GOT3 (cell line): ENCODE data around the gene KCTD7.
"Not testable (repeated sequence)": the region's sequence is repeated elsewhere in the genome, so short reads cannot be mapped to it uniquely, and the experiment has no call there.

Experiments used
- DNase-seq: peaks from one replicate; lab custom pipeline; 2025; ENCODE audit warnings: mixed read lengths; lab: John Stamatoyannopoulos, UW

Gene KCTD7

DNA sequence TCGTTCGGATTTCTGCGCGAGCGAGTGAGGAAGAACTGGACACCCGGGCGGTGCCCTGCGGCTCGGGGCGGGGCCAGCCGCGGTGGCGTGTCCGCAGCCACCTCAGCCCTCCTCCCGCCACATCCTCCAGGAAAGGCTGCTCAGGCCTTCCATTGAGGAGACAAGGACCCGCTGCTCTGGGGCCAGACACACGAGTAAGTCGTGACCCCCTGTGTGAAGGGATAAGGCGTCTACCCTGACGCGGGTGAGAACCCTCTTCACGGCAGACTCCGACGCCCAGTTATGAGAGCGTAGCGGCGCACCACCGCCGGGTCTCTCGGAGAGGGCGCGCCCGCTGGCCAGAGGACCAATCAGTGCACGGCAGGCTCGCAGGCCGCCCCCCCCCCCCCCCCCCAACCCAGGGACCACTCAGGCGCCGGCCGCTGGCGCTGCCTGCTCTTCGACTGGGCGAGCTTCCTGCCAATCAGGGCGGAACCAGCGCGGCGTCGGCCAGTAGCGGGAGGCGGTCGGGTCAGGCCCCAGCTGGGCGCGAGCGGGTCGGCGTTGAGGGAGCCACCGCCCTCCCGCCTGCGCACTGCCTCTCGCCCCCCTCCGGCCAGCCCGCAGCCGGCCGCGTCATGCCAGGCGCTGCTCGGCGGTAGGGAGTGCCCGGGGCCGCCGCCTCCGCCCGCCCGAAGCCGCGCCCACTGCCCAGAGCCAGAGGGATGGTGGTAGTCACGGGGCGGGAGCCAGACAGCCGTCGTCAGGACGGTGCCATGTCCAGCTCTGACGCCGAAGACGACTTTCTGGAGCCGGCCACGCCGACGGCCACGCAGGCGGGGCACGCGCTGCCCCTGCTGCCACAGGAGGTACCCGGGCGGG lies at the start of gene KCTD7:
Gene KCTD7 (plus strand): TSS at position 521 of the 861 bp plus-strand sequence. CDS start 184 bp downstream, at position 705.
- peak; percentile 97 for DNase-seq

DNA sequence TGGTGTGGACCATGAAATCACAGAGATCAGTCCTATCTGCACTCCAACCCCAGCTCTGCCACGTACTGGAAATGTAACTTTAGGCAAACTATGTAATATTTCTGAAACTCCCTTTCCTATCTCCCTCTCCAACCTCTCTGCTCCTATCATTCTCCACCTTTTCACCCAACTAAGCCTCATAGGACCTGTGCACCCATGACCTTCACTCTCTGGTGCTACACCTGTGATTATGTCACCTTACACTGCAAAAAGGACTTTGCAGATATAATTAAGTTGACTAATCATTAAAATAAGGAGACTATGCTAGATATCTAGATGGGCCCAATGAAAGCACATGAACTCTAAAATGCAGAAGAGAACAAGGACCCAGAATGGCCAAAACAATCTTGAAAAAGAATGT lies 48.3 kb upstream of the KCTD7 start:
- DNase-seq, result not testable (repeated sequence)

DNA sequence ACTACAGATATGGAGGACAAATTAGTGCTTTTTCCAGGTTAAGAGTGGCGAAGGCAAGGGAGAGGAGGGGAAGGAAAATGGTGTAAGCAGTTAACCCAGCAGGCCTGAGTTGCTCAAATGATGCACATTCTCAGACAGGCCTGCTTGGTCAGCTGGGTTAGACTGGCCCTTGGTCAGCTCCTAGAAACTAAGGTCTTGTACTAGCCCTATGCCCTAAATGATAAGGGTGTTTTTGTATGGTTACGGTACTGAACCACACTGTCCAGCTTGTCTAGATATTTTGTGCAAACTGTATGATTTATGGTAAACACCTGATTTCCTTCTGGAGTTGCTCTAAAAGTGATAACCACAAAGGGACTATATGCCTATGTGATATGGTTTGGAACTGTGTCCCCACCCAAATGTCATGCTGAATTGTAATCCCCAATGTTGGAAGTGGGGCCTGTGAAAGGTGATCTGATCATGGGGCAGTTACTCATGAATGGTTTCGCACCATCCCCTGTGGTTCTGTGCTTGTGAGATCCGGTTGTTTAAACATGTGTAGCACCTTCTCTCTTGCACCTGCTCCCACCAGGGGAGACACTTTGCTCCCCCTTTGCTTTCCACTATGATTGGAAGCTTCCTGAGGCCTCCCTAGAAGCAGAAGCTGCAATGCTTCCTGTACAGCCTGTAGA lies 45.7 kb upstream of the KCTD7 start:
- not testable (repeated sequence) for DNase-seq

DNA sequence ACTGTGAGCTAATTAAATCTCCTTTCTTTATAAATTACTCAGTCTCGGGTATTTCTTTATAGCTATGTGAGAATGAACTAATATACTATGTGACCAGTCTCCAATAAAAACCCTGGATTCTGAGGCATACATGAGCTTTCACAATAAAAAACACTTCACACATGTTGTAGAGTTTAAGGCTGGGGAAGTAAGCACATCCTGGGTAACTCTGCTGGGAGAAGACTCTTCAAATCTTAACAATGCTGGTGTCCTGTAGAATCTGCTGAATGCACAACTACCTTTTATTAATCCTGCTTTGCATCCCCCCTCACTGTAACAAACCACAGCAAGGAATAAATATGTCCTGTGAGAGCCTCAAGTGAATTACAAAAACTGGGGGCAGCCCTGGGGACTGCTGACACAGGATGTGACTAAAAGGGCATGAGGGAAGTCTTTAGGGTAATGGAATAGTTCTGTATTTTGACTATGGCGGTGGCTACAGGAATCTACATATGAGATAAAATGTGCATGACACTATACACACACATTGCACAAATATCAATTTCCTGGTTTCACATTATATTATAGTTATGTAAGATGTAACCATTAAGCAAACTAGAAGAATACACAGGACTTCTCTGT lies 45.1 kb upstream of the KCTD7 start:
- DNase-seq, result no peak

DNA sequence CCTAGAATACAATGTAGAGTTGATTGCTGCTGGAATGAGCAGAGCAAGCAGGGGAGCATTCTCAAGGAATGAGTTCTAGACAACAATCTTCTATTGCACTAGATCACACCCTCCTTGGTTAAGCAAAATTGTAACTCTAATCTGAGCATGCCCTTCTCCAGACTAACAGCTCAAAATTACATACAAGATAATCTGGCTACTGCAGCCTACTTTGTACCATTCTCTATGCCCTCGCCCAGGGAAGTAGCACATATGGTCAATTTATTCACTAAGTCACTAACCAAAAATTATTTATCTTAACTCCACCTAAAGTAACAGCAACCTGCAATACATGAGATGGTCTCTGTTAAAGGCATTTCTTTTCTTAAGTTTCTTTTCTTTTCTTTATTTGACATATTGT lies 42.5 kb upstream of the KCTD7 start:
- DNase-seq, result no peak

DNA sequence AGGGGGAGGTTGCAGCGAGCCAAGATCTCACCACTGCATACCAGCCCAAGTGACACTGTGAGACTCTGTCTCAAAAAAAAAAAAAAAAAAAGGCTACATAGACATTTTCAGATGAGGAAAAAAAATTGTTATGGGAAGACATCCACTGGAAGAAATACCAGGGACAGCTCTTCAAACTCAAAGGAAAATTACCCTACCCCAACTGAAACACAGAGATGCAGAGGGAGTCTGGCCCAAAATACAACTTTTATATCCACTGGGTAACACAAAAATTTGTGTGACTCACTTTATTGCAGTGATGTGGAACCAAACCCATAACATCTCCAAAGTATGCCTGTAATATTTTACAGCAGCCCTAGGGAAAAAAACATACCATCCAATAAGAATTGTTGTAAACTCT lies 40.5 kb upstream of the KCTD7 start:
- not testable (repeated sequence) for DNase-seq

DNA sequence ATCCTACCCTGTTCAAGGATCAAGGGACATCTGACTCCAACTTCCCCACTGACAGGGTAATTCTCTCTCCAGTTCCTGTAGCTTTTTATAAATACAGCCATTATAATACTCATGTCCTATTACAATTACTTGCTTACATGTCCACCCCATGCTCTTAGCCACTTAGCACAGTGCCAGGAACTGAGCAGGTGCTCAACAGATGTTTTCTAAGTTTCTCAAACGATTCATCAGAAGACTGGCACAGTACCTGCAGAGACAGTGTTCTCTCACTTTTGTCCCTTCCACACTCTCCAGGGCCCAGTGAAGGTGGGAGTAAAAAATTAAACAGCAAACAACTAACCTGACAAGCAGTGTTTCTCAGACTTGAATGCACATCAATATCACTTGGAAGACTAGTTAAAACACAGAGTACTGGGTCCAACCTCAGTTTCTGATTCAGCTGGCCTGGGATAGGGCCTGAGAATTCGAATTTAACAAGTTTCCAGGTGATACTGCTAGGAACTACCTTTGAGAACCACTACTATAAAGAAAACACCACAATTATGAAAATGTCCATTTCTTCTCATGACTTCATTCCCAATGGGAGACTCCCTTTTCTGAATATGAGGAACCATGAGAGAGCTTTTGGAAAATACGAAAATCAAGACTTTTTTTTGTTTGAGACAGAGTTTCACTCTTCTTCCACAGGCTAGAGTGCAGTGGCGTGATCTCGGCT lies 39.7 kb upstream of the KCTD7 start:
- not testable (repeated sequence) for DNase-seq

DNA sequence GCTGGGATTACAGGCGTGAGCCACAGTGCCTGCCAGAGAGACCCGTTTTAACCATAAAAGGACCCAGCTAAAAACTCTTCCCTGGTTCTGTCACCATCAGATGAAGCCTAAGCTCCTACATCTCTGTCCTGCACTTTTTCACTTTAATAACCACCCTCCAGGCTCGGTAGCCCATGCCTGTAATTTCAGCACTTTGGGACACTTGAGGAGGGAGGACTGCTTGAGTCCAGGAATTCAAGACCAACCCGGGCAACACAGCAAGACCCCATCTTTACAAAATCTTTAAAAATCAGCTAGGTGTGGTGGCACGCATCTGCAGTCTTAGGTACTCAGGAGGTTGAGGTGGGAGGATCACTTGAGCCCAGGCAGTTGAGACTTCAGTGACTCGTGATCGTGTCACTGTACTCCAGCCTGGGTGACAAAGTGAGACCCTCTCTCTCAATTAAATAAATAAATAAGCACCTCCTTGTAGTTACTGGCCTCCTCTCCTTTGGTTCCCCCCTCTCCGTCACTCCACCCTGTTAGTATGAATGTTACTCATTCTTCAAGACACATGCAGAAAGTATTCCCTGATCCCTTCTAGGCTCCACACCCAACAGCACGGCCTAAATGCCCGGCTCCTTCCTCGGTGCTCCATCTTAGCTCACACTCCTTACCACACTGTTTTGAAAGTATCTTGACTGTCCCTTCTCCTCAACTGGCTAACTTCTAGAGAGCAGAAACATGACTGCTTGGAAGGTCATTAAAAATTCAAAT lies 38.2 kb upstream of the KCTD7 start:
- not testable (repeated sequence) for DNase-seq

DNA sequence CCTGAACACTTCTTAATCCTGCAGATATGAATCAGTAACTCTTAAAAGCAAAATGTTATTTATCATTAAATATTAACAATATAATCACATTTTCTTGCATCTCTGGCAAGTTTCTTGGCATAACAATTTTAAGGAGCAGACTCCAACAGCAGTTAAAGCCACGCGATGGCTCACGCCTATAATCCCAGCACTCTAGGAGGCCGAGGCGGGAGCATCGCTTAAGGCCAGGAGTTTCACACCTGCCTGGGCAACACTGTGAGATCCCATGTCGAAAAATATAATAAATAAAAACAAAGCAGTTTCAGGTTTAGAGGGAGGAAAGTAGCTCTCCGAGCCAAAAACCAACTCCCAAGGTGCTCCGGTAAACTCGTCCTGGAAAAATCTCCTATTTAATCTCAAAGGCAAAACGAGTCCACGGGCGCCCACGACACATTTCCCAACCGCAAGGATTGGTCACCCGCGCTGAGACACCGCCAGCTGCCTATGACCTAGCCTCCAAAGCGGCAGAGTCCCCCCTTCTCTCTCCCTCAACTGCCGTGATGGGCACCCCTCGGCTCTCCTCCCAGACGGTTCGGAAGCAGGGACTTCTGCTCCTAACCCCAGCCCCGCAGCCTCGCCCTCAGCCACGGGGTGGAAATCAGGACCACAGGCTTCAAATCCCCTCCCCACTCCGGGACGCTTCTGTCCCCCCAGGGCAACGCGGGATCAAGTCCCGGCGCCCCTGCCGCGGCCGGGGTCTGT lies 37.5 kb upstream of the KCTD7 start:
- not testable (repeated sequence) for DNase-seq

DNA sequence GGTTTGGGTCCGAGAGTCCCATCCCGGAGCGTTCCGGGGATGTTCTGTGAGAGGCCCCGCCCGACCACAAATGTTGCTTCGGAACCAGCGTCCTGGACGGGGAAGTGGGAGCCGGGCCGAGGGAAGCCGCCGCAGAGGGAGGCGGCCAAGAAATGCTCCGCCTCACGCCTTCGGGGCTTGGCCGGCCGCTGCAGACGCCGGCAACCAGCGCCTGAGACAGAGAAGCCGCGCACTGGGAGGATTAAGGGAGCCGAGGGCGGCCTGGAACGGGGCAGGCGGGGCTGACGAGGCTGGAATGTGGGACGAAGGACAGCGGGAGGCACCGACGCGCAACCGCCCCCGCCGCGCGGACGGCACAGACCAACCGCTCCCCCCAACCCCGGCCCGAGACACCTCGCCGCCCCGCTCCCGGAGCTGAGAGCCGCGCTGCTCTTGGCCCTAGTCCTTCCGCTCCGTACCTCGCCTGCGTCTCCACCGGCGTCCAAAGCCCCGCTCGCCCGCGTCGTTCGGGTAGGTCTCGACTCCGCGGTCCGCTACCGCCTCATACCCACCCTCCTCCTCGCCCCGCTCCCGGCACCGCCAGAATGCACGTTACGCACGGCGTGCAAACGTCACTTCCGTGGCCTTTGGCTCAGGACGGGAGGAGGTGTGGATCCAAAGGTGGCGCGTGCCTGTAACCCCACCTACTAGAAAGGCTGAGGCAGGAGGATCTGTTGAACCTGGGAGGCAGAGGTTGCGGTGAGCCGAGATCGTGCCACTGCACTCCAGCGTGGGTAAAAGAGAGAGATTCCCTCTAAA lies 36.7 kb upstream of the KCTD7 start:
- peak; percentile 67 for DNase-seq

DNA sequence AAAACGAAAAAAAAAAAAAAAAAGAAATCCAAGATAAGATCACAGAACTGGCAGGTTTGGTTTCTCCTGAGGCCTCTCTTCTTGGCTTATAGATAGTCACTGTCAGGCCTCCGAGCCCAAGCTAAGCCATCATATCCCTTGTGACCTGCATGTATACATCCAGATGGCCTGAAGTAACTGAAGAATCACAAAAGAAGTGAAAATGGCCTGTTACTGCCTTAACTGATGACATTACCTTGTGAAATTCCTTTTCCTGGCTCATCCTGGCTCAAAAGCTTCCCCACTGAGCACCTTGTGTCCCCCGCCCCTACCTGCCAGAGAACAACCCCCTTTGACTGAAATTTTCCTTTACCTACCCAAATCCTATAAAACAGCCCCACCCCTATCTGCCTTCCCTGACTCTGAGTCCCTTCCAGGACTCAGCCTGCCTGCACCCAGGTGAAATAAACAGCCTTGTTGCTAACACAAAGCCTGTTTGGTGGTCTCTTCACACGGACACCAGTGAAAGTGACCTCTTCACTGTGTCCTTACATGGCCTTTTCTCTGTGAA lies 36.0 kb upstream of the KCTD7 start:
- DNase-seq, result not testable (repeated sequence)

DNA sequence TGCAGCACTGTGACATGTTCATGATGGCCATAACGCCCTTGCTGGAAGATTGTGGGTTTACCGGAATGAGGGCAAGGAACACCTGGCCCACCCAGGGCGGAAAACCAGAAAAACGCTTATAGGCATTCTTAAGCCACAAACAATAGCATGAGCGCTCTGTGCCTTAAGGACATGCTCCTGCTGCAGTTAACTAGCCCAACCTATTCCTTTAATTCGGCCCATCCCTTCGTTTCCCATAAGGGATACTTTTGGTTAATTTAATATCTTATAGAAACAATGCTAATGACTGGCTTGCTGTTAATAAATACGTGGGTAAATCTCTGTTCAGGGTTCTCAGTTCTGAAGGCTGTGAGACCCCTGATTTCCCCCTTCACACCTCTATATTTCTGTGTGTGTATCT lies 34.6 kb upstream of the KCTD7 start:
- not testable (repeated sequence) for DNase-seq

DNA sequence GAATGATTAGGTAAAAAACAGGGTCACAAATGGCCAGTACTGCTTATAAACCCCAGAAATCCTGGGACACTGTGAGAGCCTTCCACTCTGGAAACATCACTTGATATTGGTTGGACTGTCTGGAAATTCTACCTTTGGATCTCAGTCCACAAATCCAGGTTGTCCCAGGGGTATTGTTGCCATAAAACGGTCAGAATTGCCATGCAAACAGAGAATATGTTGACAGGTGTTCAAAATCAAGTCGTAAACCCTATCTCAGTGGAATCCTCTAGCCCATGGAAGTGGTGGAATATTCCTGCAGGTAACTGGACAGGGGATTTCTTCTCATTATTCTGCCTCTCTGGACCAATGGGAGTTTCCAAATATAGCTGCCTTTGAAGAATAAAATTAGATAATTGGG lies 31.2 kb upstream of the KCTD7 start:
- no peak for DNase-seq

DNA sequence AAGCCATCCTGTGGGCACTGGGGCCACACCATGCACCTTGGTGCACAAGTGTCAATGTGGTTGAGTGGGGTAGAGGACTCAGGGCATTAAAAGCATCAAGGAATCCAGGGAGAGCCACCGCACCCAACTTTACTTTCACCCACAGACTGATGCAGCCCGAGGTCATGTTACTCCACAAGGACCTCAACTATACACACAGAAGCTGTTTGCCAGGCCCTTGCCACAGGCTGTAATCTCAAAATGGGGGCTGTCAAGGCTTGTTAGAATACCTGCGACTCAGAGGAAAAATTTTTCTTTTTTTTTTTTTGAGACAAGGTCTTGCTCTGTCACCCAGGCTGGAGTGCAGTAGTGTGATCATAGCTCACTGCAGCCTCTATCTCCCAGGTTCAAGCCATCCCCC lies 26.5 kb upstream of the KCTD7 start:
- no peak for DNase-seq

DNA sequence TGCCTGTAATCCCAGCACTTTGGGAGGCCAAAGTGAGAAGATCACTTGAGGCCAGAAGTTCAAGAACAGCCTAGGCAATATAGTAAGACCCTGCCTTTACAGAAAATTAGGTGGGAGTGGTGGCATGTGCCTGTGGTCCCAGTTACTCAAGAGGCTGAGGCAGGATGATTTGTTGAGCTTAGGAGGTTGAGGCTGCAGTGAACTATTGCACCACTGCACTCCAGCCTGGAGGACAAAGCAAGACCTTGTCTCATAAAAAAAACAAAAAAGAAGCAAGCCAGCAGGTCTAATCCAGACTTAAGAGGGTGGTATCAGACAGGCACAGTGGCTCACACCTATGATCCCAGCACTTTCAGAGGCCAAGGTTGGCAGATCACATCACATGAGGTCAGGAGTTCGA lies 24.5 kb upstream of the KCTD7 start:
- DNase-seq, result no peak

DNA sequence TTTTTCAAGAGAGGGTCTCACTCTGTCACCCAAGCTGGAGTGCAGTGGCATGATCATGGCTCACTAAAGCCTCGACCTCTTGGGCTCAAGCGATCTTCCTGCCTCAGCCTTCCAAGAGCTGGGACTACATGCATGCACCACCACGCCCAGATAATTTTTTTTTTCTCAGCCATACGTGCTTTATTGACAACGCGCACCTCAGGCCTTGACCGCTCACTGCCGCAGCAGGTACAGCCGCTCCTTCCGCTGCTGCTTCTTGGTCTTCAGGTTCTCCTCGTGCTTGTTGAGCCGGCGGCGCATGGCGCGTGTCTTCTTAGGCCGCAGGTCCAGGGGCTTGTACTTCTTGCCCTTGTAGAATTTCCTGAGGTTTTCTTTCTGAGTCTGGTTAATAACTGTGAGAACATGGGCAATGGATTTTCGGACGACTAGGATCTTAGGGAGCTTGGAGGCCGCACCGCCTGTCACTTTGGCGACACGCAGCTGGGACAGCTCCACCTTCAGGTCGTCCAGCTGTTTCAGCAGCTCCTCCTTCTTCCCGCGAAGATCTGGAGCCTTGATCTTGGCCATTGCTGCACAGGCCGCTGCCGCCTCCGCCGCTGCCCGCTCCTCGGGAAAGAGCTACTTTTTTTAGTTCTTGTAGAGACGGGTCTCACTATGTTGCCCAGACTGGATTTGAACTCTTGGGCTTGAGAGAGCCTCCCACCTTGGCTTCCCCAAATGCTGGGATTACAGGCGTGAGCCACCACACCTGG lies 22.0 kb upstream of the KCTD7 start:
- DNase-seq, result not testable (repeated sequence)

DNA sequence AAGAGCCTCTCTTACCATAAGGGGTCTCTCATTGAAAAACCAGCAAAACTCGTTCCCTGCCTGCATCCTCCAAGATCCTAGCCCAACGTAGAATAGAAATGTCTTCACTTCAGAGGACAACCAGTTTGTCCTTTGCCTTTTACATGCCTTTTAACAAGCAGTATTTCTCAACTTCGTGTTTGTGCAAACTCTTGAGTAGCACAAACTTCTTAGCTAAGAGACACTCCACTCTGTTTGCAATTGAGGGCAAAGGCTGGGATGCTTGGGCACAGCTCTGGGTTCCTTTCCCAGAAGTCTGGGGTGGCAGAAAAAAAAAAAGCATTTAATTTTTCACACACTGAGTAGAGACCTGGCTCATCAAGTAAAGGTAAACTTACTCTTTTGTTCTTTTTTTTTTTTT lies 19.5 kb upstream of the KCTD7 start:
- no peak for DNase-seq

DNA sequence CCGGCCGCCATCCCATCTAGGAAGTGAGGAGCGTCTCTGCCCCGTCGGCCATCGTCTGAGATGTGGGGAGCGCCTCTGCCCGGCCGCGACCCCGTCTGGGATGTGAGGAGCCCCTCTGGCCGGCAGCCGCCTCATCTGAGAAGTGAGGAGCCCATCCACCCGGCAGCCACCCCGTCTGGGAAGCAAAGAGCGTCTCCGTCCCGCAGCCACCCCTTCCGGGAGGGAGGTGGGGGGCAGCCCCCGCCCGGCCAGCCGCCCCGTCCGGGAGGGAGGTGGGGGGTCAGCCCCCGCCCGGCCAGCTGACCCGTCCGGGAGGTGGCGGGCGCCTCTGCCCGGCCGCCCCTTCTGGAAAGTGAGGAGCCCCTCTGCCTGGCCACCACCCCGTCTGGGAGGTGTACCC lies 14.1 kb upstream of the KCTD7 start:
- not testable (repeated sequence) for DNase-seq

DNA sequence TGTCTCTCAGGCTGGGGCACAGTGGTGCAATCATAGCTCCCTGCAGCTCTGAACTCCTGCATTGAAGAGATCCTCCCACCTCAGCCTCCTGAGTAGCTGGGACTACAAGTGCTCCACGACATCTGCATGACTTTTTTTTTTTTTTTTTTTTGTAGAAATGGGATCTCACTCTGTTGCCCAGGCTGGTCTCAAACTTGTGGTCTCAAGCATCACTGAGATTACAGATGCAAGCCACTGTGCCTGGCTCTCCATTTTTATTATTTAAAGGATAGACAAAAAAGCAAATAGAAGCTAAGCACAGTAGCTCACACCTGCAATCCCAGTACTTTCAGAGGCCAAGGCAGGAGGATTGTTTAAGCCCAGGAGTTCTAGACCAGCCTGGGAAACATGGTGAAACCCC lies 13.0 kb upstream of the KCTD7 start:
- no peak for DNase-seq
